GM12878 (cell line): Measurements from ENCODE around the gene EML5. TPM values are rescaled to one million over a fixed set of nuclear protein-coding genes. Genes with fewer than 3 reads are reported as not detected.

Source experiments
- ATAC-seq: fragments of 200-7000 bp; cut with Tn5 transposase; 3 replicates; pipeline ENCODE4 v1.9.1; 2020; ENCODE audit warnings: mild to moderate bottlenecking, moderate library complexity
- BruUV-seq: library from RNA; stranded (reverse); fragments of 400-500 nt; replicated peaks from 2 replicates; lab custom pipeline; 2021; lab: Mats Ljungman, UMichigan
- CTCF ChIA-PET: fragments of 300-600 bp; sonication (Branson Sonifier 250); formaldehyde crosslinking; extraction: SDS; loops from one replicate; lab custom pipeline; 2021; ENCODE audit warnings: inconsistent platforms; lab: Yijun Ruan, JAX
- POLR2A ChIA-PET: fragments of 350-600 bp; formaldehyde crosslinking; extraction: SDS; loops from one replicate; lab custom pipeline; 2021; ENCODE audit warnings: inconsistent platforms; lab: Charles Lee
- RAD21 ChIA-PET: fragments of 300-600 bp; sonication (Branson Sonifier 250); formaldehyde crosslinking; loops from one replicate; lab custom pipeline; 2023; ENCODE audit warnings: antibody characterized with exemption; ENCODE audit not compliant: unreplicated experiment; lab: Charles Lee
- SMC1A ChIA-PET: fragments of 300-600 bp; sonication (Branson Sonifier 250); formaldehyde crosslinking; loops from one replicate; lab custom pipeline; 2023; ENCODE audit not compliant: unreplicated experiment, uncharacterized antibody; lab: Charles Lee
- DNase-seq: peaks from one replicate; pipeline ENCODE4 v3.0.0-alpha.2; 2011; ENCODE audit warnings: low read depth, low spot score
- FAIRE-seq: peaks from 3 replicates; lab custom pipeline; 2011; peaks lifted over from hg19 to GRCh38; lab: Jason Lieb, UNC
- H2AFZ ChIP-seq: 2 replicates; pipeline ENCODE4 v1.6.0; 2011; ENCODE audit warnings: low read depth, low read length, control low read depth; ENCODE audit not compliant: control insufficient read depth
- H3K27ac ChIP-seq: 2 replicates; pipeline ENCODE4 v1.5.1; 2011; ENCODE audit warnings: control low read depth; ENCODE audit not compliant: control insufficient read depth, insufficient read depth
- H3K27me3 ChIP-seq, 2 experiments: replicated peaks in 1 of 2; 2 replicates each; pipeline versions ENCODE4 v1.6.0 to v1.6.1; 2011; ENCODE audit warnings: low read length in 1 of 2; ENCODE audit not compliant: control insufficient read depth in 2 of 2, insufficient read depth in 2 of 2
- H3K36me3 ChIP-seq, 2 experiments: 2 replicates each; pipeline ENCODE4 v1.5.1; 2011; ENCODE audit warnings: low read length in 1 of 2; ENCODE audit not compliant: control insufficient read depth in 2 of 2, insufficient read depth in 2 of 2
- H3K4me1 ChIP-seq: 2 replicates; pipeline ENCODE4 v1.6.1; 2011; ENCODE audit warnings: mild to moderate bottlenecking, low read length, moderate library complexity, mixed read lengths; ENCODE audit not compliant: control insufficient read depth, insufficient read depth
- H3K4me2 ChIP-seq: 2 replicates; pipeline ENCODE4 v1.6.0; 2011; ENCODE audit warnings: control low read depth; ENCODE audit not compliant: control insufficient read depth, insufficient read depth
- H3K4me3 ChIP-seq: fragments of 200-600 bp; sonication (generic); 2 replicates; pipeline ENCODE4 v1.5.1; 2016
- H3K79me2 ChIP-seq: 2 replicates; pipeline ENCODE4 v1.6.0; 2011; ENCODE audit warnings: low read length; ENCODE audit not compliant: control insufficient read depth, insufficient read depth
- H3K9ac ChIP-seq: 2 replicates; pipeline ENCODE4 v1.8.0; 2011; ENCODE audit warnings: low read length, control low read depth, mixed read lengths; ENCODE audit not compliant: control insufficient read depth, insufficient read depth
- H3K9me3 ChIP-seq: replicated peaks from 3 replicates; pipeline ENCODE4 v1.5.1; 2011; ENCODE audit warnings: mild to moderate bottlenecking, low read length; ENCODE audit not compliant: control insufficient read depth, insufficient read depth
- H4K20me1 ChIP-seq: 2 replicates; pipeline ENCODE4 v1.6.0; 2011; ENCODE audit not compliant: control insufficient read depth, insufficient read depth
- BMI1 ChIP-seq: fragments of 450-650 bp; IDR thresholded peaks from 2 replicates; pipeline ENCODE4 v1.6.1; 2016; ENCODE audit warnings: mild to moderate bottlenecking, moderate library complexity, borderline replicate concordance
- ESRRA ChIP-seq: IDR thresholded peaks from 2 replicates; pipeline ENCODE4 v1.6.1; 2012; ENCODE audit warnings: mild to moderate bottlenecking, low read length, improper control_type of control experiment
- MEF2B ChIP-seq: fragments of 450-650 bp; IDR thresholded peaks from 2 replicates; pipeline ENCODE4 v1.6.1; 2018; ENCODE audit warnings: mild to moderate bottlenecking, moderate library complexity; ENCODE audit not compliant: partially characterized antibody, poor library complexity, severe bottlenecking
- SMAD5 ChIP-seq: IDR thresholded peaks from 2 replicates; pipeline ENCODE4 v1.6.1; 2016; ENCODE audit warnings: antibody characterized with exemption, low read depth
- SMC3 ChIP-seq: IDR thresholded peaks from 2 replicates; pipeline ENCODE4 v1.6.1; 2011; ENCODE audit warnings: low read length, improper control_type of control experiment, borderline replicate concordance
- TARDBP ChIP-seq: IDR thresholded peaks from 2 replicates; pipeline ENCODE4 v1.6.1; 2016; ENCODE audit warnings: borderline replicate concordance
- WGBS: methylation state at CpG from one replicate; pipeline ENCODE4 v1.1.6; 2016; ENCODE audit warnings: low lambda C conversion rate; ENCODE audit not compliant: insufficient replicate concordance, insufficient coverage; ENCODE audit errors: missing lambda C conversion rate; 5-methylcytosine and 5-hydroxymethylcytosine counted together
- in situ Hi-C: fragments of 300-500 bp; cut with MboI; formaldehyde crosslinking; loops from 9 replicates; pipeline ENCODE4 v1.14.3; 2018; ENCODE audit warnings: mixed read lengths
- intact Hi-C: fragments of 100-400 bp; cut with micrococcal nuclease; formaldehyde crosslinking; loops from one replicate; pipeline ENCODE4 v1.14.2; 2022; ENCODE audit not compliant: unreplicated experiment
- polyA plus RNA-seq, 11 experiments: library from polyadenylated mRNA; depleted of rRNA in 4 of 11; unstranded in 6 of 11; stranded (reverse) in 5 of 11; fragments of >200 nt; fragmentation: Nextera tagmentation in 4 of 11; fragmentation: Illumina TruSeq in 1 of 11; extraction: Ambion mirVana in 4 of 11; extraction: Trizol in 1 of 11; gene quantifications; 1 replicate in 1 of 11; 2 replicates in 10 of 11; pipeline versions ENCODE4 v1.2.1 to v1.2.3, GENCODE V29; 2011 to 2016; ENCODE audit warnings: inconsistent platforms in 2 of 11, missing spikeins in 2 of 11, low read depth in 1 of 11
- total RNA-seq, 4 experiments: library from RNA; depleted of rRNA in 3 of 4; stranded (reverse); fragments of >200 nt in 3 of 4; fragmentation: Illumina TruSeq in 1 of 4; extraction: Trizol in 1 of 4; gene quantifications; 2 replicates each; pipeline versions ENCODE4 v1.2.1 to v1.2.3, GENCODE V29; 2013 to 2021
- TF ChIP-seq, protein P1 (sequence below): fragments of 450-650 bp; IDR thresholded peaks from 2 replicates; pipeline ENCODE4 v1.6.1; 2017; ENCODE audit warnings: borderline replicate concordance

The EML5 gene
- total and polyA plus RNA-seq, 10 of the 15 experiments (the other 5 are each of a cell fraction or from before 2014, with no cell fraction given): 0.08 to 0.35 (median 0.22) TPM; not detected in 1

DNA sequence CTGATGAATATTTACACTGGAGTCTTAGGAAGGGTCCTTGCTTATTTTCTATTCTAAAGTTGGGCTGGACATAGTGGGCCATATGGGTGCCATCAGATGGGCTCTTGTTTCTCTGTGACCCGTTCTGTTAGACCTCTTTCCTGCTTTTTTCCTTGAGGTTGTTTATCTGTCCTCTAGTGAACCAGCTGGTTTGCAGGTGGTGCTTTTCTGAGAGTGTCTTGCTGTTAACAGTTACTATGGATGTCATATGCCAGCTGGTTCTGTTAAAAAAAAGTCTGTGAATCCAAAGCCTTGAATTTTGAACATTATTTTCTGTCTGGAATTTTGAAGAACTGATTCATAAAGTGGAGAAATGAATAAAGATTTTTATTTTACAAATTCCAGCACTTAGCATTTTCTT is 200.7 kb downstream of the EML5 start (continued):
- TF ChIP-seq, protein P1, sequence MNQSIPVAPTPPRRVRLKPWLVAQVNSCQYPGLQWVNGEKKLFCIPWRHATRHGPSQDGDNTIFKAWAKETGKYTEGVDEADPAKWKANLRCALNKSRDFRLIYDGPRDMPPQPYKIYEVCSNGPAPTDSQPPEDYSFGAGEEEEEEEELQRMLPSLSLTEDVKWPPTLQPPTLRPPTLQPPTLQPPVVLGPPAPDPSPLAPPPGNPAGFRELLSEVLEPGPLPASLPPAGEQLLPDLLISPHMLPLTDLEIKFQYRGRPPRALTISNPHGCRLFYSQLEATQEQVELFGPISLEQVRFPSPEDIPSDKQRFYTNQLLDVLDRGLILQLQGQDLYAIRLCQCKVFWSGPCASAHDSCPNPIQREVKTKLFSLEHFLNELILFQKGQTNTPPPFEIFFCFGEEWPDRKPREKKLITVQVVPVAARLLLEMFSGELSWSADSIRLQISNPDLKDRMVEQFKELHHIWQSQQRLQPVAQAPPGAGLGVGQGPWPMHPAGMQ: no peak
- TF ChIP-seq MEF2B: no peak
- no peak for TF ChIP-seq SMC3

GRCh38 chr14:88590173-88590572 is 202.6 kb downstream of the EML5 start:
- ATAC-seq (no peak), DNase-seq (no peak), FAIRE-seq (no peak)
- H3K4me1 ChIP-seq: no peaks in the 10 kb centered on the region
- in situ Hi-C loops (no loop called here), intact Hi-C loops (no loop called here)
- RAD21 ChIA-PET: no interaction called here
- H3K9me3 ChIP-seq: no peaks in the 10 kb centered on the region
- CTCF ChIA-PET: no interaction called here
- H3K9ac ChIP-seq: no peak overlapping the region
- H2AFZ ChIP-seq: no peak overlapping the region
- no peak overlapping the region for H3K4me2 ChIP-seq
- 85% methylated on average over 4 of the region's 4 CpGs for WGBS
- no peak overlapping the region for H3K27ac ChIP-seq
- POLR2A ChIA-PET: no interaction called here
- no TSS peak for BruUV-seq
- H4K20me1 ChIP-seq: no peaks in the 10 kb centered on the region
- H3K36me3 ChIP-seq: peaks cover 0 to 9% of the 10 kb centered on the region in 2 experiments; a peak in 1 of 4 replicates
- SMC1A ChIA-PET: interaction anchor here (1.5 kb wide), 1 partner anchor 26 kb away, joined by 3 read pairs; no protein-coding TSS in a partner anchor
- H3K27me3 ChIP-seq: no peaks in the 10 kb centered on the region
- no peaks in the 10 kb centered on the region for H3K79me2 ChIP-seq
- no peak overlapping the region for H3K4me3 ChIP-seq
- no peak for TF ChIP-seq SMAD5

GRCh38 chr14:88588081-88588480 is 204.7 kb downstream of the EML5 start:
- Histone ChIP-seq H2AFZ (no peak overlapping the region), H3K36me3 (peaks cover 0 to 9% of the 10 kb centered on the region in 2 experiments; a peak in 1 of 4 replicates)
- POLR2A ChIA-PET: no interaction called here

More at GRCh38 chr14:88588081-88588480, 204.7 kb downstream of the EML5 start:
- ChIA-PET CTCF (no interaction called here), SMC1A (no interaction called here), RAD21 (no interaction called here)
- in situ Hi-C loops (no loop called here), intact Hi-C loops (no loop called here)
- Histone ChIP-seq H3K9ac (no peak overlapping the region), H3K9me3 (no peaks in the 10 kb centered on the region), H3K79me2 (no peaks in the 10 kb centered on the region), H3K4me3 (no peak overlapping the region), H3K4me1 (no peaks in the 10 kb centered on the region), H3K27me3 (no peaks in the 10 kb centered on the region), H3K4me2 (no peak overlapping the region), H4K20me1 (no peaks in the 10 kb centered on the region), H3K27ac (no peak overlapping the region)
- DNase-seq (no peak), FAIRE-seq (no peak), ATAC-seq (no peak)
- no TSS peak for BruUV-seq
- TF ChIP-seq BMI1 (no peak), ESRRA (no peak), TARDBP (no peak)
- WGBS: 99% methylated on average over 5 of the region's 5 CpGs
